CD4-positive, alpha-beta T cell treated with Interleukin-17A for 4 hours (primary cell): ENCODE results near the gene UST.
"Not testable (repeated sequence)": the region's sequence is repeated elsewhere in the genome, so short reads cannot be mapped to it uniquely, and the experiment has no call there.

Experiments used
- DNase-seq: peaks from one replicate; pipeline ENCODE4 v3.0.0-alpha.2; 2020; ENCODE audit warnings: mixed read lengths

Gene UST

DNA sequence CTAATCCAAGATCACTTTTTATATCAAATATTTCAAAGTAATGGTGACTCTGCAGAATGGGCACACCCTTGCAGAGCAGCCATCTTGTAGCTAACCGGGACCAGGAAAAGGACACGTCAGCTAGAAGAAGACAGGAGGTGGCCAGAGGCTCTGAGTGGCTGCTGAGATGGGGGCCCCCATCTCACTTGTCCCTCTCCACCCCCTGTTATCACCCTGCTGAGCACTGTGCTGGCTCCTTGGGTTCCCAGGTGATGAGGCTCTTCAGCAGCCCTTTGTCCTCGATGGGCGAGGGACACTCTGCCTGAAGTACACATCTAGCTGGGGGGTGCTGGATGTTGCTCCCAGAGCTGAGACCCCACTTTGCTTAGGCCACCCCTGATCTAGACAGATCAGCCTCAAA lies 126.3 kb downstream of the UST start:
- DNase-seq: no peak

DNA sequence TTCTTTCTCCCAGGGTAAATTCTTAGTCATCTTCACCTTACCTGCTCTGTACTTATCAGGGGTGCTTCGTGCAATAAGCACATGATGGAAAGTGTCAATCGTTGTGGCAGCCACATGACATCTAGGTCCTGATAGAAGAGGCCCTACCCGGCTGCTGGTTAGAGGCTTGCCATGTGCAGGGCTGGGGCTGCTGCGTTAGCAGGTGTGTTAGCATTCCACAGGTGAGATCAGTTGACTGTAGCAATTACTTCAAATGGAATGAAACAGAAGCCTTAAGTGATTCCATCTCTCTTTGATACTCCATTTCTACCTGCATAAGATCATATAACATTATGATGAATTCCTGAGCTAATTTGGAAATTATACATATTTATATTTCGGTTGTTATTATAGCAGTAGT lies 127.0 kb downstream of the UST start:
- DNase-seq: no peak

DNA sequence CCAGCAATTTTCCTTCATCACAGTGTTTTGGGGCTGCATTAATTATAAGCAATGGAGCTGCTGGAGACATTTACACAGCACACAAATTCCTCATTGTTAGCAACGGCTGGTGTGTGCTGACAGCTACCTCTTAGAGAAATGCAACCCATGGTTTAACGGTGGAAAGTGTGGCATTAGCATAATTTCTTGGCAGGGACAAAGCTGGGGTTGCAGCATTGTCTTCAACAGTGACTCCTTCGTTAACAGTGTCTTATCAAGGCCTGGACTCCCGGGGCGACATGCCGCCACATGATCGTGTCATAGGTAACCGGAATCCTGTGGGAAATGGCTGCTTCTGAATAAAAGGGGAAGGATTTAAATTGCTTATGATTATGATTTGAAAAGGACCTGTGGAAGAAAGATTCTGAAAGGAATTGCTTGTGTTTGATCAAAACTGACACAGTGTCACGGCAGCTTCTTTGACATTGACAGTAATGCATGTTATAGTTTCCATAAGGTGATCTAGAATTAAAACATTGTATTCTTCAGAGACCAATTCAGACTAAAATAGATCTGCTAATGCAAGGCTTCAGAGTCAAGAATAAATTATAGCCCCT lies 128.0 kb downstream of the UST start:
- no peak for DNase-seq

DNA sequence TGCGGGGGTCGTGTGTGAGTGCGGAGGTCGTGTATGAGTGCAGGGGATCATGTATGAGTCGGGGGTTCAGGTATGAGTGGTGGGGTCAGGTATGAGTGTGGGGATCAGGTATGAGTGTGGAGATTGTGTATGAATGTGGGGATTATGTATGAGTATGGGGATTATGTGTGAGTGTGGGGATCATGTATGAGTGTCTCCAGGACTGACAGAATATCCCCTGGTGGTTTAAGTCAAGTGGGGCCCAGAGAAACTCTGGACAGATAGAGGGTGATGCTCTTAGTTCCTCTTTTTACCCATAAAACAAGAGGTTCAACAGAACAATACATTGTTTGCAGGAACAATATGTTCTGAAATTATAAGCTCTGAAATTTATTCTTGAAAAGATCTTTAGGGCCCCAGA lies 131.9 kb downstream of the UST start:
- DNase-seq: no peak

GRCh38 chr6:148880742-148881141 lies 133.9 kb downstream of the UST start:
- DNase-seq: not testable (repeated sequence)

- DNase-seq: no peak
Measured at GRCh38 chr6:148881593-148882311, 134.9 kb downstream of the UST start.

- no peak for DNase-seq
Measured at GRCh38 chr6:148883270-148883669, 136.4 kb downstream of the UST start.

GRCh38 chr6:148884461-148884860 lies 137.6 kb downstream of the UST start:
- no peak for DNase-seq

GRCh38 chr6:148885136-148885865 lies 138.5 kb downstream of the UST start:
- no peak for DNase-seq

DNA sequence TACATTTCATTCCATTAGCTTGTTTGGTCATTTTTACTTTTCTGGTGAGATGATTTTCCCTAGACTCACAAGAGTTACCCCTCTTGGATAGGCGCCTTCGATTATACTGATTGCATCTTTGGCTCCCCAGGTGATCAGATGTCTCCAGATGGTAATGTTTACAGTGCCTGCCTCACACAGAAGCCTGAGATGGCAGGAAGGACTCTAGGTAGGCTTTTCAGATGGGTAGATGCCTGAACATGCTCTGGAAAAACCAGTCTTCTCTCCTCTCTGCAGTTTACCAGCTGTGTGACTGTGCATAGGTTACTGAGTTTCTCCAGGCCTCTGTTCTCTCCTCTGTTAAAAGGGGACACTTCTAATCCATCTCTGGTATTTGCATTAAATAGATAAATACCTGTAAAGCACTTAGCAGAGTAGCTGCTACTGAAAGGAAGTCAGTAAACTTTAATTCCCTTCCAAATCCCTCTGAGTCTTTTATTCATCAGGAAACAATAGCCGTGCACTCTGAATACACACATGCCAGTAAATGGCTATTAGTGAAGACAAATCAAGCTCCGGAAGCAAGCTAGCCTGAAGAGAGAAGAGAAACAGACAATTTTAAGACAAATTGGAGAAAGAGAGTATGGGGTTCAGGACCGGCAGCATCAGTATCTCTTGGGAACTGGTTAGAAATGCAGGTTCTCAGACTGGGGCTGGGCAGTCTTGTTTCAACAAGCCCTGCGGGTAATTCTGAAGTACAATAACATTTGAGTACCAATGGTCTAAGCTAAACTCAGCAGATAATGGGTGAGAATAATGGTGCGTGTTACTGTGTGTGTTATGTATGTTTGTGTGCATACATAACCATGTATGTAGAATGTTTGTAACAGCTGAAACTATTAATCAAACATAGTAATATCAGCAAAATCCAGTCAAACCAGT lies 139.4 kb downstream of the UST start:
- no peak for DNase-seq

- DNase-seq: no peak
Measured at GRCh38 chr6:148887181-148887580, 140.4 kb downstream of the UST start.

- DNase-seq: no peak
Measured at GRCh38 chr6:148888856-148889255, 142.0 kb downstream of the UST start.

DNA sequence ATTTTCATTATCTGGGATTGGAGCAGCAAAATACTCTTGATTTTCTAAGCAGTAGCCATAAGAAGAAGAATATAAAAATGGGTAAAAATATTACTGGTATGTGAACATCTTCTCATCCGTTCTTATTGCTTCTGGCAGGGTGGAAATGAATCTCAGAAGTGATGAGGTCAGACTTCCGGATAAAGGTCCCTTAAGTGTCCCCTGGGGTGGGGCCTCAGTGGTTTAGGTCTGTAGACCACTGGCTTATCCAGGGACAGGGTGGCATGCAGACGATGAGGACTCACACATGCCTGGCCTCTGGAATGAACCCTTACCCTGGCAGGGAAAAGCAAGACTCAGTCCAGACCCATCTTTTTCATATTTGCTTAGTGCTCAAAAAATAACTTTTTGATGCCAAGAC lies 143.3 kb downstream of the UST start:
- DNase-seq: no peak

- no peak for DNase-seq
Measured at GRCh38 chr6:148890652-148891404, 144.0 kb downstream of the UST start.

- DNase-seq: no peak
Measured at GRCh38 chr6:148891405-148891783, 144.6 kb downstream of the UST start.

DNA sequence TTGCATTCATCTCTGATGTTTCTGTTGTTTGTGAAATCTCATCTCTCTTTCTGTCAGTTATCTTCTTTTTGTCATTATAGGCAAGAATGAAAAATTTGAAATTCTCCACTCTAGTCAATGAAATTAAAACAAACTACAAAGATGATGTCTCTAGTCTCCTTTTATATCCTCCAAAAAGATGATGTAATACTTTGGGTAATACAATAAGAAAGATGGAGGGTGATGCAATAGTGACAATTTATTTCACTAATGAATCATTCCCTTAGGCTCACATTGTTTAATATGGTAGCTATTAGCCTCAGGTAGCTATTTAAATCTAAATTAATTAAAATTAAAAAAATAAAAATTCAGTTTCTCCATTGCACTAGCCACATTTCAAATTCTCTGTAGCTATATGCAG lies 145.4 kb downstream of the UST start:
- no peak for DNase-seq

DNA sequence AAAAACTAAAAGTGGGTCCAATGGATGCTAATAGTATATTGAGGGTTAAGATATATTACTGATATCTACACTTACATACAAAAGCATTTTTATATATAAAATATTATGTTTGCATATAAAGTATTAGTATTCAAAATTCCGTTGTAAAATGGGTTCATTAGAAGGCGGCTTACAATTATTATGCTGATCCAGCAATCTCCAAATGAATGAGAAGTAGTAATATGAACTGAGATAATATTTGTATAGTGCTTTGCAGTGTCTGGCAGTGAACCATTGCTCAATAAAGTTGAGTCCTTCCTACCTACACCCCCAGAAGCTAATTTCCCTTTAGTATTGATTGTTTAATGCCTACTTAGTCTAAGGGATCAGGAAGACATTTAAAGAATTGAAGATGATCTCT lies 146.2 kb downstream of the UST start:
- no peak for DNase-seq

DNA sequence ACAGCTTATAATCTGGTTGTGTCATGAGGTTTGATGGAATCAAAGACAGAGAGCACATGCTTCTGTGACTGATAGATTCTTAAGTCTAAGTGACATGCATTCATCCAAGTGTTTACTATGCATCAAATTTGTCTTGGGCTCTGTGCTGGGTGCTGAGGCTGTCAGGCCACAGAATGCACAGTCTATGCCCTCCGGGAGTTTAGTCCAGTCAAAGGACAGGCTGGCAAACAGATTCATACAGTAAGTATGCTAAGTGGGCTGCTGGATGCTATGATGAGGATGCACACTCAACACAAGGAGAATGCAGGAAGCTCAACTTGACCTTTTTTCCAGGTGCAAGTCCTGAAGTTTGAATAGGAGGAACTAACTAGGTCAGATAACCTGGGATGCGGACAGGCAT lies 146.7 kb downstream of the UST start:
- no peak for DNase-seq

GRCh38 chr6:148898376-148899014 lies 151.7 kb downstream of the UST start:
- DNase-seq: no peak

DNA sequence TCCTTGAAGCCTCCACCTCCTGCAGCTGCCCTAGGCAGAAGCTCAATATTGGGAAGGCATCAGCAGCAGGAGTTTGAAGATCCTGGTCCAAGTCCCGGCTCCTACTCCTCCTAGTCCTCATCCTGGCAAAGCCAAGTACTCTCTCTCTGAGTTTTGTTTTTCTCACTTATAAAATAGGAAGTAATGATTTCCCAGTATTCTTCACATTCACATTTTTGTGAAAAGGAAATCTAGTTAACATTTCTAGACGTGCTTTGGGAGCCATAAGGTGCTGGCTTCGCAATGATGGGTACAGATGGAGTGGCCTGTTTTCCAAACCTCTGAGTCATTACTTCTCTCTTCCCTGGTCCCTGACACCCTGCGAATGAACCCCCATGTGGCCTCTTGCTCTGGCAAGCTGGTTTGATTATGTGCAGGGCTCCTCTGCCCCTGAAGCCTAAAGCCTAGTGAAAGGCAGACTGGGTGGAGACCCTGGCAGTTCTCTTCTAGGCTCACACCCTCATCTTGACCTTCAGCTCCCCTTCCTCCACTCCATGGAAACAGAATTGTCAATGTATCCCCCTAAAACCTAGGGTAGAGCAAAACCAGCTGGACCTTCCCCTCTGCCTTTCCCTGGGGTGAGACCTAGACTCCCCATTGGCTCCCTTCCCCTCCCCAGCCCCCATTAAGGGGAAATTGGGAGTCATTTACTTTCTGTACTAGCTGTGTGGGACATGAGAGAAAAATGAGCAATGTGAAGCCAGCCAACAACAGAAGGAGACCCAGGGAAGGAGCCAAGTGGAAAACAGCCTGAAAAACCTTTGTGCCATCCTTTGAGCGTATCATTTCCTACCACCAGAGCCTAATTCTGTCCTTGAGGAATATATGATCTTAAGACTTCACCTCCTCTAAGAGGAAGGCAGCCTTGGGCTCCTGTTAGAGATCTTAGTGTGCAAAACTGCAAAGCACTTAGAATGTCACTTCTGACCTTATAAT lies 158.4 kb downstream of the UST start:
- no peak for DNase-seq

GRCh38 chr6:148905901-148906300 lies 159.1 kb downstream of the UST start:
- DNase-seq: no peak
